ENCODE data around the gene PLPPR1. TPM values are rescaled to one million over a fixed set of nuclear protein-coding genes. Genes with fewer than 3 reads are reported as not detected.

The PLPPR1 gene
- polyA plus RNA-seq, 1 of the 3 experiments (the other 2 are of a cell fraction): not detected

GRCh38 chr9:101333926-101334702, 305.6 kb downstream of the PLPPR1 start:
- CTCF ChIA-PET: interaction anchor here (0.9 to 1.0 kb wide), 2 partner anchors 22 to 33 kb away, joined by 3 read pairs; no protein-coding TSS in a partner anchor
- no peak overlapping the region for H3K27ac ChIP-seq (ENCODE audit: low read depth in 2 of 2, low read length in 1 of 2)

More at GRCh38 chr9:101333926-101334702, 305.6 kb downstream of the PLPPR1 start:
- Histone ChIP-seq H3K9ac (no peak overlapping the region), H4K20me1 (ENCODE audit: insufficient read depth) (no peaks in the 10 kb centered on the region), H3K36me3 (replicated peaks in 1 of 2; ENCODE audit: control insufficient read depth in 1 of 2, insufficient read depth in 2 of 2, low read length in 1 of 2) (no peaks in the 10 kb centered on the region), H2AFZ (ENCODE audit: low read depth) (no peak overlapping the region), H3K4me3 (ENCODE audit: low read depth in 2 of 2, low read length in 1 of 2) (no peak overlapping the region), H3K4me2 (no peak overlapping the region), H3F3A (replicated peaks; ENCODE audit: insufficient read depth) (no peaks in the 10 kb centered on the region), H3K9me2 (no peaks in the 10 kb centered on the region), H3K4me1 (ENCODE audit: control insufficient read depth in 1 of 2, insufficient read depth in 2 of 2, low read depth in 1 of 2, low read length in 1 of 2) (no peaks in the 10 kb centered on the region), H3K79me2 (ENCODE audit: insufficient read depth) (no peaks in the 10 kb centered on the region), H3K9me3 (no peaks in the 10 kb centered on the region), H3K27me3 (ENCODE audit: insufficient read depth) (no peaks in the 10 kb centered on the region)
- DNase-seq: no peak
- WGBS (ENCODE audit: low lambda C conversion rate): 36% methylated on average over 22 of the region's 25 CpGs
- no peak for TF ChIP-seq GATA2 (CRISPR knock-in tag; IDR thresholded peaks at IDR 0.05)
- TF ChIP-seq JUND (IDR thresholded peaks at IDR 0.05): no peak
- TF ChIP-seq MEF2A (IDR thresholded peaks at IDR 0.05; ENCODE audit: borderline replicate concordance, low read depth): no peak
- TF ChIP-seq RAD21 (IDR thresholded peaks at IDR 0.05; ENCODE audit: low read length): no peak
- no peak for TF ChIP-seq NFIC (IDR thresholded peaks at IDR 0.05; ENCODE audit: borderline replicate concordance)
- TF ChIP-seq EP300 (IDR thresholded peaks at IDR 0.05; ENCODE audit: borderline replicate concordance in 1 of 2, low read depth in 1 of 2, low read length in 1 of 2): no peak
- no peak for TF ChIP-seq POLR2AphosphoS5 (IDR thresholded peaks at IDR 0.05; ENCODE audit: low read depth, low read length)
- no peak for TF ChIP-seq MXI1 (IDR thresholded peaks at IDR 0.05; ENCODE audit: low read depth, low read length)
- TF ChIP-seq CHD2 (IDR thresholded peaks at IDR 0.05; ENCODE audit: low read length, partially characterized antibody): no peak
- no peak for TF ChIP-seq TAF1 (IDR thresholded peaks at IDR 0.05; ENCODE audit: borderline replicate concordance, low read depth, low read length)
- no peak for TF ChIP-seq PBX3 (IDR thresholded peaks at IDR 0.05)
- TF ChIP-seq RCOR1 (IDR thresholded peaks at IDR 0.05; ENCODE audit: low read length): no peak
- TF ChIP-seq CTCF (IDR thresholded peaks at IDR 0.05): no peak
- no peak for TF ChIP-seq USF2 (IDR thresholded peaks at IDR 0.05; ENCODE audit: borderline replicate concordance, low read depth, low read length)
- no peak for TF ChIP-seq YY1 (IDR thresholded peaks at IDR 0.05; ENCODE audit: low read depth)
- no peak for TF ChIP-seq TEAD4 (IDR thresholded peaks at IDR 0.05; ENCODE audit: borderline replicate concordance, insufficient read depth)
- no peak for TF ChIP-seq EZH2phosphoT487 (IDR thresholded peaks at IDR 0.05; ENCODE audit: borderline replicate concordance, low read depth)
- no peak for TF ChIP-seq USF1 (IDR thresholded peaks at IDR 0.05; ENCODE audit: borderline replicate concordance, low read depth)
- POLR2A ChIA-PET: no interaction called here
